AG10803 (cell line): ENCODE data around the gene MAP3K21.

Experiments
- DNase-seq: peaks from one replicate; pipeline ENCODE4 v3.0.0; 2010; ENCODE audit warnings: low read depth
- H3K4me3 ChIP-seq: 2 replicates; pipeline ENCODE4 v1.5.1; 2011; ENCODE audit warnings: mild to moderate bottlenecking, low read length, control low read depth
- CTCF ChIP-seq: conservative IDR thresholded peaks from 2 replicates; pipeline ENCODE4 v1.5.1; 2011; ENCODE audit warnings: mild to moderate bottlenecking, low read length, control low read depth, inconsistent platforms

The MAP3K21 gene

GRCh38 chr1:233342086-233342485 is 14.6 kb downstream of the MAP3K21 start:
- TF ChIP-seq CTCF, result no peak
- no peak overlapping the region for H3K4me3 ChIP-seq

GRCh38 chr1:233343262-233343661 is 15.7 kb downstream of the MAP3K21 start:
- no peak for DNase-seq
- no peak for TF ChIP-seq CTCF
- no peak overlapping the region for H3K4me3 ChIP-seq

More at GRCh38 chr1:233342086-233342485, 14.6 kb downstream of the MAP3K21 start:
- no peak for DNase-seq

GRCh38 chr1:233347338-233347737 is 19.8 kb downstream of the MAP3K21 start:
- TF ChIP-seq CTCF, result no peak
- no peak overlapping the region for H3K4me3 ChIP-seq
- DNase-seq, result no peak

- no peak overlapping the region for H3K4me3 ChIP-seq
- TF ChIP-seq CTCF, result no peak
- DNase-seq, result no peak
Observed at GRCh38 chr1:233349137-233349536, 21.6 kb downstream of the MAP3K21 start.

GRCh38 chr1:233354983-233355382 is 27.5 kb downstream of the MAP3K21 start:
- TF ChIP-seq CTCF, result no peak
- no peak for DNase-seq
- H3K4me3 ChIP-seq, result no peak overlapping the region

GRCh38 chr1:233355841-233356704 is 28.5 kb downstream of the MAP3K21 start:
- no peak for DNase-seq
- H3K4me3 ChIP-seq, result no peak overlapping the region
- TF ChIP-seq CTCF, result no peak

- no peak for TF ChIP-seq CTCF
- DNase-seq, result no peak
Observed at GRCh38 chr1:233356705-233356987, 29.1 kb downstream of the MAP3K21 start.

More at GRCh38 chr1:233356705-233356987, 29.1 kb downstream of the MAP3K21 start:
- no peak overlapping the region for H3K4me3 ChIP-seq
